ENCODE data around the gene B3GALNT2.
"Not testable (repeated sequence)": the region's sequence is repeated elsewhere in the genome, so short reads cannot be mapped to it uniquely, and the experiment has no call there.

B3GALNT2 gene

GRCh38 chr1:235545292-235545930 lies 41.2 kb upstream of the B3GALNT2 start:
- no peaks in the 10 kb centered on the region for H3K27me3 ChIP-seq (replicated peaks; ENCODE audit: insufficient read depth, low read length)
- no peaks in the 10 kb centered on the region for H3K79me2 ChIP-seq (ENCODE audit: low read length)
- no peaks in the 10 kb centered on the region for H3K4me1 ChIP-seq (ENCODE audit: low read length)

GRCh38 chr1:235542845-235543244 lies 38.6 kb upstream of the B3GALNT2 start:
- H2AFZ ChIP-seq (ENCODE audit: low read length); H3K4me2 ChIP-seq (ENCODE audit: low read depth, low read length); H3F3A ChIP-seq (ENCODE audit: insufficient read depth, low read length); H3K9me3 ChIP-seq (replicated peaks; ENCODE audit: insufficient read depth, low read length); H3K27me3 ChIP-seq (replicated peaks; ENCODE audit: insufficient read depth, low read length); H3K27ac ChIP-seq (ENCODE audit: low read length); H3K4me3 ChIP-seq (ENCODE audit: low read length); H3K4me1 ChIP-seq (ENCODE audit: low read length); DNase-seq; H4K20me1 ChIP-seq (ENCODE audit: insufficient read depth, low read length); H3K36me3 ChIP-seq (replicated peaks; ENCODE audit: insufficient read depth, low read length); H3K79me2 ChIP-seq (ENCODE audit: low read length); H3K9ac ChIP-seq (ENCODE audit: low read length); H3K9me2 ChIP-seq (replicated peaks; ENCODE audit: insufficient read depth, low read length): not testable (repeated sequence)

More at GRCh38 chr1:235545292-235545930, 41.2 kb upstream of the B3GALNT2 start:
- H3F3A ChIP-seq (ENCODE audit: insufficient read depth, low read length), result no peaks in the 10 kb centered on the region
- H3K9me3 ChIP-seq (replicated peaks; ENCODE audit: insufficient read depth, low read length), result no peaks in the 10 kb centered on the region
- H3K4me3 ChIP-seq (ENCODE audit: low read length), result no peak overlapping the region
- TF ChIP-seq EZH2phosphoT487 (IDR thresholded peaks at IDR 0.05; ENCODE audit: low read length), result no peak
- TF ChIP-seq CTCF (IDR thresholded peaks at IDR 0.05; ENCODE audit: low read length), result no peak
- no peak for TF ChIP-seq EZH2 (optimal IDR thresholded peaks at IDR 0.05; ENCODE audit: low read depth, low read length)
- H2AFZ ChIP-seq (ENCODE audit: low read length), result no peak overlapping the region
- no peaks in the 10 kb centered on the region for H3K36me3 ChIP-seq (replicated peaks; ENCODE audit: insufficient read depth, low read length)
- H3K9ac ChIP-seq (ENCODE audit: low read length), result no peak overlapping the region
- no peak overlapping the region for H3K27ac ChIP-seq (ENCODE audit: low read length)
- H3K9me2 ChIP-seq (replicated peaks; ENCODE audit: insufficient read depth, low read length), result no peaks in the 10 kb centered on the region
- DNase-seq, result no peak
- no peak overlapping the region for H3K4me2 ChIP-seq (ENCODE audit: low read depth, low read length)
- no peaks in the 10 kb centered on the region for H4K20me1 ChIP-seq (ENCODE audit: insufficient read depth, low read length)

GRCh38 chr1:235533476-235534168 lies 29.4 kb upstream of the B3GALNT2 start:
- no peaks in the 10 kb centered on the region for H3K79me2 ChIP-seq (ENCODE audit: low read length)
- no peak overlapping the region for H2AFZ ChIP-seq (ENCODE audit: low read length)

More at GRCh38 chr1:235533476-235534168, 29.4 kb upstream of the B3GALNT2 start:
- Histone ChIP-seq H3K27me3 (replicated peaks; ENCODE audit: insufficient read depth, low read length) (no peaks in the 10 kb centered on the region), H3K9me3 (replicated peaks; ENCODE audit: insufficient read depth, low read length) (no peaks in the 10 kb centered on the region), H3F3A (ENCODE audit: insufficient read depth, low read length) (no peaks in the 10 kb centered on the region), H3K4me2 (ENCODE audit: low read depth, low read length) (no peak overlapping the region), H3K9me2 (replicated peaks; ENCODE audit: insufficient read depth, low read length) (no peaks in the 10 kb centered on the region), H3K27ac (ENCODE audit: low read length) (no peak overlapping the region), H4K20me1 (ENCODE audit: insufficient read depth, low read length) (no peaks in the 10 kb centered on the region), H3K4me1 (ENCODE audit: low read length) (no peaks in the 10 kb centered on the region), H3K4me3 (ENCODE audit: low read length) (no peak overlapping the region), H3K36me3 (replicated peaks; ENCODE audit: insufficient read depth, low read length) (no peaks in the 10 kb centered on the region), H3K9ac (ENCODE audit: low read length) (no peak overlapping the region)
- DNase-seq, result no peak
- no peak for TF ChIP-seq EZH2 (optimal IDR thresholded peaks at IDR 0.05; ENCODE audit: low read depth, low read length)
- TF ChIP-seq CTCF (IDR thresholded peaks at IDR 0.05; ENCODE audit: low read length), result no peak
- no peak for TF ChIP-seq EZH2phosphoT487 (IDR thresholded peaks at IDR 0.05; ENCODE audit: low read length)
